ENCODE measurements around the gene MAML2.

DNA sequence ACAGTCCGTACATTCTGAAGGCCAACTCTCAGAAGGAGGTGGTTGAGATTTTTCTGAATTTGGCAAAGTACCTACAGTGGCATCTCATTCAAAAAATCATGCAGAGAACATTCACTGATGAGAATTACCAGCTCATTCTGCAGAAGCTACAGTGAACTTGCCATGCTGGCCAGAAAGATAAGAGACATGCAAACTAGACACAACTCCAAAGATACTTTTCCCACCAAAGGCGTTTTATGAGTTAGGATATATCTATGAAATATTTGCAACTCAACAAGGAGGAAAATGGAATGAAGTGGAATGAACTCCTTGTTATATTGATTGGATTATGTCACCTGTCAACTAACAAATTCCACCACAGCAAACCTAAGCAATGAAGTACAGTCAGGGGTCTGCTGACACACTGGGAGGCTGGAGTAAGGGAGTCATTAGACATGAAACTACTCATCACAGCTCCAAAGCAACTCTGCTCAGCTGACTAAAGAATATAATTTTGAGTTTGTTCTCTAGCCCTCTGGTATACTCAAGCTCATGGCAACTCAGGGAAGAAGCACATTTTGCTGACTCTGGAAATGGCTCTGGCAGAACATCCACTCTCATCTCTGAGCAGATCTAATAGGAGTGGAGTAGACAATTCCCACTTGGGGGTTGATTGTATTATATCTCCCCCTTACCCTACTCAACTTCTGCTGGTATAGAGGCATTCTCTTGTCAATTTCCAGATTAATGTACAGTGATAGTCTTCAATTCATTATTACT is 22.9 kb downstream of the MAML2 start:
- TF ChIP-seq, protein P1, sequence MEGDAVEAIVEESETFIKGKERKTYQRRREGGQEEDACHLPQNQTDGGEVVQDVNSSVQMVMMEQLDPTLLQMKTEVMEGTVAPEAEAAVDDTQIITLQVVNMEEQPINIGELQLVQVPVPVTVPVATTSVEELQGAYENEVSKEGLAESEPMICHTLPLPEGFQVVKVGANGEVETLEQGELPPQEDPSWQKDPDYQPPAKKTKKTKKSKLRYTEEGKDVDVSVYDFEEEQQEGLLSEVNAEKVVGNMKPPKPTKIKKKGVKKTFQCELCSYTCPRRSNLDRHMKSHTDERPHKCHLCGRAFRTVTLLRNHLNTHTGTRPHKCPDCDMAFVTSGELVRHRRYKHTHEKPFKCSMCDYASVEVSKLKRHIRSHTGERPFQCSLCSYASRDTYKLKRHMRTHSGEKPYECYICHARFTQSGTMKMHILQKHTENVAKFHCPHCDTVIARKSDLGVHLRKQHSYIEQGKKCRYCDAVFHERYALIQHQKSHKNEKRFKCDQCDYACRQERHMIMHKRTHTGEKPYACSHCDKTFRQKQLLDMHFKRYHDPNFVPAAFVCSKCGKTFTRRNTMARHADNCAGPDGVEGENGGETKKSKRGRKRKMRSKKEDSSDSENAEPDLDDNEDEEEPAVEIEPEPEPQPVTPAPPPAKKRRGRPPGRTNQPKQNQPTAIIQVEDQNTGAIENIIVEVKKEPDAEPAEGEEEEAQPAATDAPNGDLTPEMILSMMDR (IDR thresholded peaks at IDR 0.05), result no peak
- TF ChIP-seq POLR2AphosphoS5 (IDR thresholded peaks at IDR 0.05) (no peak), EP300 (IDR thresholded peaks at IDR 0.05) (no peak)

Measured in esophagus muscularis mucosa (tissue), 4 donors.